Erythroblast (primary cell): ENCODE results near the gene POT1.

Source experiments
- GATA1 ChIP-seq: IDR thresholded peaks from 2 replicates; pipeline ENCODE4 v1.6.1; 2011; ENCODE audit warnings: low read depth, mild to moderate bottlenecking, control low read depth, low read length, moderate library complexity
- POLR2A ChIP-seq: IDR thresholded peaks from 2 replicates; pipeline ENCODE4 v1.6.1; 2011; ENCODE audit warnings: mild to moderate bottlenecking, low read length

- TF ChIP-seq POLR2A = no peak
- TF ChIP-seq GATA1 = no peak
Observed at GRCh38 chr7:124818807-124819206, 110.8 kb downstream of the POT1 start.
